H1 (cell line): ENCODE data around the gene CNOT1. TPM values are rescaled to one million over a fixed set of nuclear protein-coding genes. Genes with fewer than 3 reads are reported as not detected.

Experiments used
- CHD2 ChIP-seq: IDR thresholded peaks from 2 replicates; pipeline ENCODE4 v1.6.1; 2012; ENCODE audit warnings: low read length, improper control_type of control experiment
- JUND ChIP-seq: IDR thresholded peaks from 2 replicates; pipeline ENCODE4 v1.6.1; 2011; ENCODE audit warnings: mild to moderate bottlenecking, improper control_type of control experiment, low read length
- polyA plus RNA-seq, 7 experiments: library from polyadenylated mRNA; depleted of rRNA in 3 of 7; stranded (reverse) in 5 of 7; unstranded in 2 of 7; fragments of >200 nt in 5 of 7; fragments of 200-250 nt in 2 of 7; gene quantifications; 1 replicate in 5 of 7; 2 replicates in 1 of 7; 4 replicates in 1 of 7; pipeline versions ENCODE4 v1.2.1 to v1.2.3, GENCODE V29; 2011 to 2013; ENCODE audit warnings: missing spikeins in 2 of 7, mixed read lengths in 2 of 7
- total RNA-seq: library from RNA; stranded (reverse); fragmentation: NEBNext Ultra II Directional; extraction: Animal tissue kit (Norgen Biotek cat#: 25700); gene quantifications from 2 replicates; pipeline ENCODE4 v1.2.1, GENCODE V29; 2021

CNOT1 gene
- total and polyA plus RNA-seq, 2 of the 8 experiments (the other 6 are each of a cell fraction or from before 2014, with no cell fraction given): 306 to 319 TPM

- TF ChIP-seq JUND (no peak), CHD2 (no peak)
- TF ChIP-seq, all 59 proteins: peak for 0
Observed at GRCh38 chr16:58503166-58503862, 126.3 kb downstream of the CNOT1 start (continued).
